IMR-90 (cell line): ENCODE results near the gene EMP1.

Experiments used
- POLR2A ChIP-seq: IDR thresholded peaks from 2 replicates; pipeline ENCODE4 v1.6.1; 2012; ENCODE audit warnings: mild to moderate bottlenecking, low read depth, low read length
- RAD21 ChIP-seq: IDR thresholded peaks from 2 replicates; pipeline ENCODE4 v1.6.1; 2012; ENCODE audit warnings: low read length, improper control_type of control experiment
- RFX5 ChIP-seq: IDR thresholded peaks from 2 replicates; pipeline ENCODE4 v1.8.0; 2012; ENCODE audit warnings: low read depth, mild to moderate bottlenecking, low read length, moderate library complexity
- TF ChIP-seq, protein P1 (sequence below): conservative IDR thresholded peaks from 2 replicates; pipeline ENCODE4 v1.5.1; 2012; ENCODE audit warnings: mild to moderate bottlenecking, low read depth, low read length, improper control_type of control experiment

DNA sequence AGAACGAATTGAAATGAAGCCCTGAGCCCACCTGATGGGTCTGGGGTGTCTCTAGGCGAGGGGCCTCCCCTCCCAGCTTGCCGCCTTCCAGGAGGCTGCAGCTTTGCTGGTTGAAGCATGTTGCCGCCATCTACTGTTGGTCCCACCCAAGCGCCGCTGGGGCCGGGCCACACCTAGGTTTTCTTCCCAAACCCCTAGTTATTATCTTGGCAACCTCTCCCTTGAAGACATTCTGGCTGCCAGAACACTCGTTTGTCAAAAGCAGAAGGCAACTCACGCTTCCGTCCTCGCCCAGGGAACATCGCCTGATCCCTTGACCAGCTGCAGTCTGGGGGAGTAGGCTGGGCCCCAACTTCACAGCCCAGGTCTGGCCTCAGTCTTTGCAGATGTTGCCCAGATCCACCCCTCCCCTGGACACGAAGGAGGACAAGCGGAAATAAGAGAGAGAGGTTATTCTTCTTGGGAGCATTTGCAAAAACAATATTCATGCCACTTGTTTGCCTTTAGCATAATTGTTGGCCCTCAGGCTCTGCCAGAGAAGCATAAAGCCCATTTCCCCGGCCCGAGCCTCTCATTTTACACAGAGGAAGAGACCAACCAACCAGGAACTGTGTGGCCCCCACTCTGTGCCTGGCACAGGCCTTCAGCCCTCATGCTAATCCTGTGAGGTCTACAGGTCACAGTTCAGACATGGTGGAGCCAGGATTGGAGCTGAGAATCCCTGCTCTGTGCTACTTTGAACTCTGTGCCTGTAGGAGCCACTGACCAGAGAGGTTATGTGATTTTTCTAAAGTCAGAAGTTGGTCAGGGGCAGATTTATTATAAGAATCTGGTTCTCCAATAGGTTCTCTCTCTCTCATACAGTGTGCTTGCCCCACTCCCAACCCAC lies 6.8 kb downstream of the EMP1 start:
- TF ChIP-seq, protein P1, sequence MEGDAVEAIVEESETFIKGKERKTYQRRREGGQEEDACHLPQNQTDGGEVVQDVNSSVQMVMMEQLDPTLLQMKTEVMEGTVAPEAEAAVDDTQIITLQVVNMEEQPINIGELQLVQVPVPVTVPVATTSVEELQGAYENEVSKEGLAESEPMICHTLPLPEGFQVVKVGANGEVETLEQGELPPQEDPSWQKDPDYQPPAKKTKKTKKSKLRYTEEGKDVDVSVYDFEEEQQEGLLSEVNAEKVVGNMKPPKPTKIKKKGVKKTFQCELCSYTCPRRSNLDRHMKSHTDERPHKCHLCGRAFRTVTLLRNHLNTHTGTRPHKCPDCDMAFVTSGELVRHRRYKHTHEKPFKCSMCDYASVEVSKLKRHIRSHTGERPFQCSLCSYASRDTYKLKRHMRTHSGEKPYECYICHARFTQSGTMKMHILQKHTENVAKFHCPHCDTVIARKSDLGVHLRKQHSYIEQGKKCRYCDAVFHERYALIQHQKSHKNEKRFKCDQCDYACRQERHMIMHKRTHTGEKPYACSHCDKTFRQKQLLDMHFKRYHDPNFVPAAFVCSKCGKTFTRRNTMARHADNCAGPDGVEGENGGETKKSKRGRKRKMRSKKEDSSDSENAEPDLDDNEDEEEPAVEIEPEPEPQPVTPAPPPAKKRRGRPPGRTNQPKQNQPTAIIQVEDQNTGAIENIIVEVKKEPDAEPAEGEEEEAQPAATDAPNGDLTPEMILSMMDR, result 0 out of 2 replicates have a peak, but pooled peaks have one; percentile 15
- TF ChIP-seq RFX5 (no peak), POLR2A (no peak), RAD21 (0 out of 2 replicates have a peak, but pooled peaks have one; percentile 7)
